Measurements from ENCODE around the gene STING1. TPM values are rescaled to one million over a fixed set of nuclear protein-coding genes. Genes with fewer than 3 reads are reported as not detected.

STING1 gene
- total and polyA plus RNA-seq, 2 of the 8 experiments (the other 6 are each of a cell fraction or from before 2014, with no cell fraction given): 0.26 to 0.47 TPM

GRCh38 chr5:139517683-139518564 is 35.4 kb upstream of the STING1 start (continued):
- TF ChIP-seq EZH2 (IDR thresholded peaks at IDR 0.05; ENCODE audit: low read depth, low read length, severe bottlenecking) (no peak), SP1 (IDR thresholded peaks at IDR 0.05; ENCODE audit: low read depth, low read length) (no peak), EP300 (IDR thresholded peaks at IDR 0.05; ENCODE audit: borderline replicate concordance in 1 of 2, low read depth in 2 of 2, low read length in 2 of 2) (no peak; a peak in 1 of 3 replicates), BACH1 (IDR thresholded peaks at IDR 0.05; ENCODE audit: low read length) (no peak), CTCF (IDR thresholded peaks at IDR 0.05; ENCODE audit: control extremely low read depth in 1 of 3, insufficient read depth in 1 of 3, low read depth in 1 of 3, low read length in 3 of 3) (peak; percentile 92 to 97 (median 92)), BCL11A (IDR thresholded peaks at IDR 0.05; ENCODE audit: low read depth in 2 of 2, low read length in 2 of 2) (no peak), MAX (IDR thresholded peaks at IDR 0.05) (peak; percentile 80), HDAC2 (IDR thresholded peaks at IDR 0.05; ENCODE audit: borderline replicate concordance in 1 of 2, low read depth in 2 of 2, low read length in 2 of 2) (peak; percentile 17 to 62; a peak in 1 of 4 replicates), SAP30 (IDR thresholded peaks at IDR 0.05; ENCODE audit: insufficient read depth, insufficient replicate concordance, low read length) (no peak), KDM5A (IDR thresholded peaks at IDR 0.05; ENCODE audit: low read length) (no peak), RNF2 (IDR thresholded peaks at IDR 0.05; ENCODE audit: borderline replicate concordance, low read depth, low read length, missing control alignments, poor library complexity, severe bottlenecking) (no peak), HDAC6 (IDR thresholded peaks at IDR 0.05; ENCODE audit: low read depth, low read length) (no peak), SP4 (IDR thresholded peaks at IDR 0.05; ENCODE audit: low read length) (0 out of 2 replicates have a peak, but pooled peaks have one; percentile 74)
- TF ChIP-seq, protein P1, sequence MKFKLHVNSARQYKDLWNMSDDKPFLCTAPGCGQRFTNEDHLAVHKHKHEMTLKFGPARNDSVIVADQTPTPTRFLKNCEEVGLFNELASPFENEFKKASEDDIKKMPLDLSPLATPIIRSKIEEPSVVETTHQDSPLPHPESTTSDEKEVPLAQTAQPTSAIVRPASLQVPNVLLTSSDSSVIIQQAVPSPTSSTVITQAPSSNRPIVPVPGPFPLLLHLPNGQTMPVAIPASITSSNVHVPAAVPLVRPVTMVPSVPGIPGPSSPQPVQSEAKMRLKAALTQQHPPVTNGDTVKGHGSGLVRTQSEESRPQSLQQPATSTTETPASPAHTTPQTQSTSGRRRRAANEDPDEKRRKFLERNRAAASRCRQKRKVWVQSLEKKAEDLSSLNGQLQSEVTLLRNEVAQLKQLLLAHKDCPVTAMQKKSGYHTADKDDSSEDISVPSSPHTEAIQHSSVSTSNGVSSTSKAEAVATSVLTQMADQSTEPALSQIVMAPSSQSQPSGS (IDR thresholded peaks at IDR 0.05; ENCODE audit: low read length): peak; percentile 99
- TF ChIP-seq, protein P2, sequence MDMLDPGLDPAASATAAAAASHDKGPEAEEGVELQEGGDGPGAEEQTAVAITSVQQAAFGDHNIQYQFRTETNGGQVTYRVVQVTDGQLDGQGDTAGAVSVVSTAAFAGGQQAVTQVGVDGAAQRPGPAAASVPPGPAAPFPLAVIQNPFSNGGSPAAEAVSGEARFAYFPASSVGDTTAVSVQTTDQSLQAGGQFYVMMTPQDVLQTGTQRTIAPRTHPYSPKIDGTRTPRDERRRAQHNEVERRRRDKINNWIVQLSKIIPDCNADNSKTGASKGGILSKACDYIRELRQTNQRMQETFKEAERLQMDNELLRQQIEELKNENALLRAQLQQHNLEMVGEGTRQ (IDR thresholded peaks at IDR 0.05; ENCODE audit: low read length): no peak
